LHCN-M2 (cell line): Measurements from ENCODE around the gene MBOAT2. TPM values are rescaled to one million over a fixed set of nuclear protein-coding genes. Genes with fewer than 3 reads are reported as not detected.
"Not testable (repeated sequence)": the region's sequence is repeated elsewhere in the genome, so short reads cannot be mapped to it uniquely, and the experiment has no call there.

Experiments
- DNase-seq: peaks from one replicate; pipeline ENCODE4 v3.0.0-alpha.2; 2012; ENCODE audit warnings: low read depth
- total RNA-seq: library from RNA; depleted of rRNA; stranded (reverse); fragments of >200 nt; gene quantifications from 2 replicates; pipeline ENCODE4 v1.2.3, GENCODE V29; 2014

The MBOAT2 gene
- total RNA-seq, 1 experiment from 2014 or later: 22.6 TPM

DNA sequence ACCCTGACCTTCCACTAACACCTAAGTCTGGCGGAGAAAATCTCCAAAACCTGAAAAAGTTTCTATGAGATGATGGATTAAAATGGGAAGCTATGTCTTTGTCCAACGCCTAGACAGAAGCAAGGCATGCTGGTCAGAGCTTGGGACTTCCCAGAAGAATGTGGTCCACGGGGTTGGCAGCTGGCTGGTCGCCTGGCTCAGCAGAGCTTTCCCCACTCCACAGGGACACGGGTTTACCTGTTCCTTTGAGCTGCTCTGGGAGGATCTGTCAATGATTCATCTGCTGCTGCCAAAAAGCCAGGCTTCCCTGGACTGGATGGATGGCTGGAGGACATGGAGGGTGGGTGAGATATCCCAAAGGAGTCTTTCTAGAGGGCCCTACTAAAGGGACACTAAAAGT is 10.8 kb downstream of the MBOAT2 start:
- no peak for DNase-seq

GRCh38 chr2:8989536-8990079 is 13.9 kb downstream of the MBOAT2 start:
- peak; percentile 39 for DNase-seq

DNA sequence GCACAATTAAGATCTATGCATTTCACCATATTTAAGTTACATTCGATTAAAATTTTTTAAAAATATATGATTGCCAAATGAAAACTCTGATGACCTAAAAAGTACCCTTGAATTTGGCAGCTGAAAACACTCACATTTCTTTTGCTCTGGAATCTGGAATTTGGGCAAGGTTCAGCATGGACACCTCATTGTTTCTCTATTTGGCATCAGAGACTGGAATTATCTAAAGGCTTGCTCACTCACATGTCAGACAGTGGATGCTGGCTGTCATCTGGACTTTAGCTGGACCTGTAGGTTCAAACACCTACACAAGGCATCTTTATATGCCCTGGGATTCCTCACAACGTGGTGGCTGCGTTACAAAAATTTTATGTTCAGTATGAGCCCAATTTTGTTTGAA is 16.1 kb downstream of the MBOAT2 start:
- DNase-seq: peak; percentile 35

GRCh38 chr2:8986327-8986976 is 17.0 kb downstream of the MBOAT2 start:
- no peak for DNase-seq

- DNase-seq: peak; percentile 68
These were observed 17.7 kb downstream of the MBOAT2 start for GRCh38 chr2:8985561-8986326.

- DNase-seq: no peak
These were observed 18.6 kb downstream of the MBOAT2 start for GRCh38 chr2:8984855-8985254.

GRCh38 chr2:8984157-8984556 is 19.3 kb downstream of the MBOAT2 start:
- DNase-seq: no peak

DNA sequence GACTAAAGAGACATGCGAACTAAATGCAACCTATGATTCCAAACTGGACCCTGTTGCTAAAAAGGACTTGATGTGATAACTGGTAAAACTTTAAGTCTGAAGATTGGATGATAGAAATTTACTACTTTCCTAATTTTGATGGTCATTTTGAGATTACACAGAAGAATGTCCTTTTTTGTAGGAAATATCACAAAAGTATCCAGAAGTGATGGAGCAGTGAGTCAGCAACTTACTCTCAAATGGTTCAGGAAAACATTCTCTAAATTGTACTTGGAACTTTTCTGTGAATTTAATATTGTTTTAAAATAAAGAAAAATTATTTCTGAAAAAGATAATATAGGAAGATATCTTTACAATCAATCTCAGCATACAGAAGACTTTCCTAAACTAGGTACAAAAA is 19.9 kb downstream of the MBOAT2 start:
- no peak for DNase-seq

DNA sequence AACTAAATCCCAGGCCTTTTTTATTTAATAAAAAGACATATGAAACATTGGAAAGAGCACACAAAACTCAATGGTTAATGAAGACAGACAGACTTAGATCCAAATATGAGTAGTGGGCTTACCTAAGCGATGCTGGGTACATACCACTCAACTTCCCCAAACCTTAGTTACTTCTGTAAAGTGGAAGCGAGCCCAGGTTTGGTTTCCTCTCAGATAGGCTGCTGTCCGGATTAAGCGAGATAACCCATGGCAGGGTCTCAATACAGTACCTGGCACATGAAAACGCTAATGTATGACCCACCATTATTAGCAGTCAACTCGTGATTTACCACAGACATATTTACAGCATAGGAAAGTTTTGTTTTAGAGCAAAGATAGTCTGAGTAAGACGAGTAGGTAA is 21.6 kb downstream of the MBOAT2 start:
- DNase-seq: no peak

GRCh38 chr2:8980096-8980495 is 23.4 kb downstream of the MBOAT2 start:
- no peak for DNase-seq

- DNase-seq: no peak
These were observed 25.7 kb downstream of the MBOAT2 start for GRCh38 chr2:8977758-8978157.

- DNase-seq: no peak
These were observed 26.8 kb downstream of the MBOAT2 start for GRCh38 chr2:8976442-8977259.

- no peak for DNase-seq
These were observed 29.5 kb downstream of the MBOAT2 start for GRCh38 chr2:8974016-8974415.

GRCh38 chr2:8973017-8973416 is 30.5 kb downstream of the MBOAT2 start:
- not testable (repeated sequence) for DNase-seq

DNA sequence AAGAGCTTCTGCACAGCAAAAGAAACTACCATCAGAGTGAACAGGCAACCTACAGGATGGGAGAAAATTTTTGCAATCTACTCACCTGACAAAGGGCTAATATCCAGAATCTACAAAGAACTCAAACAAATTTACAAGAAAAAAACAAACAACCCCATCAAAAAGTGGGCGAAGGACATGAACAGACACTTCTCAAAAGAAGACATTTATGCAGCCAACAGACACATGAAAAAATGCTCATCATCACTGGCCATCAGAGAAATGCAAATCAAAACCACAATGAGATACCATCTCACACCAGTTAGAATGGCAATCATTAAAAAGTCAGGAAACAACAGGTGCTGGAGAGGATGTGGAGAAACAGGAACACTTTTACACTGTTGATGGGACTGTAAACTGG is 30.9 kb downstream of the MBOAT2 start:
- not testable (repeated sequence) for DNase-seq

GRCh38 chr2:8969348-8969747 is 34.1 kb downstream of the MBOAT2 start:
- DNase-seq: not testable (repeated sequence)

DNA sequence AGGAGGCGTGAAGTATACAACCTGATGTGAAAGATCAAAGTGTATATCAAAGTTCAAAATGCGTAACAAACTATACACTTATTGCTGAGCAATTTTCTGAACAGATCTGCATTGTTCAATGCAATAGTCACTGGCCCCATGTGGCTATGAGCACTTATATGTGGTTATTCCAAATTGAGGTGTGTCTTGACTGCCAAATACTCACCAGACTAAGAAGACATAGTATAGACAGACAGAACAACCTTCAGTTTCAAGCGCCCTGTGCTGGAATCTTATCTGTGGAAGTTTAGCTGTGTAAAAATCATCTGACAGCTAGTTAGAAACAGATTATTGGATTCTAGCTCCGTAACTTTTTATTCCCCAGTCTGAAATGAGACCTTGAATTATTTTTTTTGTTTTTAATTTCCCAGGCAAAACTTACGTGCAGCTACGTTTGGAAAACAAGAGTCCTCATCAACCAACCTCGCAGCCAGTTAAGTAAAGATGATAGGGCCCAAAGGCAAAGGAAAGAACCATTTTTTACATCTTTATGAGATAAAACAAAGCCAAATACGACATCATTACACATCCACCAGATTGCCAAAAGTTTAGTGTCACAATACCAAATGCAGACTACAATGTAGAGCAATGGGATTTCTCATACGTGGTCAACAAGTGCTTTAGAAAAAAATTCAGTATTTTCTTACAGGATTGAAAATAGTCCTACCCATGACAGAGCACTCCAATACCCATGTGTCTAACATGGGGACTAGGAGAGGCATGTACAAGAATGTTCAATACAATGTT is 37.2 kb downstream of the MBOAT2 start:
- no peak for DNase-seq

GRCh38 chr2:8965216-8965969 is 38.1 kb downstream of the MBOAT2 start:
- no peak for DNase-seq

- no peak for DNase-seq
These were observed 40.6 kb downstream of the MBOAT2 start for GRCh38 chr2:8962890-8963289.

DNA sequence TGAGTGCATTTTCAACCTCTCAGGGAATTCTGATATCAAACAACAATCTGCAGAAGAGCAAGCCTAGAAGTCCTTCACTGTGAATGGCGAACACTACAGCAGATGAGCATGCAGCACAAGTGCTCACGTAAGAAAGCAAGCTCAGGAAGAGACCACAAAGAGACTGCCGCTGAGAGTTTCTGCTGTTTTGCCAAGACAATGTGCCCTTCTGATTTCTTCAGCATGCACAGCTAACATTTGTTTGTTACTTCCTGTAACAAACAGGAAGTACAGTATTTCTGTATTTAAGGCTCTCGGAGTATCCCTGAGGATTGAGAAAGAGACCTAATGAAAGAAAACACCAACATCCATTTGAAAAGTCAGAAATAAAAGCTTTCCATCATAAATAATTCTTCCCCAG is 45.9 kb downstream of the MBOAT2 start:
- no peak for DNase-seq

GRCh38 chr2:8956774-8957173 is 46.7 kb downstream of the MBOAT2 start:
- no peak for DNase-seq
